Liver (tissue), 9 donors: ENCODE results near the gene TNPO3. TPM values are rescaled to one million over a fixed set of nuclear protein-coding genes. Genes with fewer than 3 reads are reported as not detected.

ENCODE experiments used
- DNase-seq: peaks from one replicate; pipeline ENCODE4 v3.0.0-alpha.2; 2017; ENCODE audit warnings: low spot score
- H3K27ac ChIP-seq, 2 donors: one replicate each; pipeline ENCODE4 v1.7.0; 2013; ENCODE audit warnings: inconsistent platforms in 2 of 2, low read length in 2 of 2, control low read depth in 1 of 2, low read depth in 1 of 2, mild to moderate bottlenecking in 1 of 2
- H3K27me3 ChIP-seq, 4 donors: one replicate each; pipeline versions ENCODE4 v1.6.1 to v1.7.0; 2013; ENCODE audit warnings: low read length in 3 of 4, inconsistent platforms in 1 of 4, mild to moderate bottlenecking in 1 of 4, moderate library complexity in 1 of 4; ENCODE audit not compliant: control insufficient read depth in 4 of 4, insufficient read depth in 4 of 4
- H3K36me3 ChIP-seq, 4 donors: one replicate each; pipeline versions ENCODE4 v1.6.1 to v1.7.0; 2013; ENCODE audit warnings: low read length in 3 of 4, mild to moderate bottlenecking in 3 of 4, low read depth in 1 of 4, moderate library complexity in 1 of 4; ENCODE audit not compliant: control insufficient read depth in 4 of 4, insufficient read depth in 3 of 4
- H3K4me1 ChIP-seq, 4 donors: one replicate each; pipeline versions ENCODE4 v1.6.1 to v1.7.0; 2013; ENCODE audit warnings: low read length in 3 of 4, mild to moderate bottlenecking in 3 of 4, moderate library complexity in 1 of 4; ENCODE audit not compliant: control insufficient read depth in 4 of 4, insufficient read depth in 4 of 4
- H3K4me3 ChIP-seq, 3 donors: one replicate each; pipeline versions ENCODE4 v1.6.1 to v1.7.0; 2013; ENCODE audit warnings: low read length in 3 of 3, control low read depth in 1 of 3, low read depth in 1 of 3, mild to moderate bottlenecking in 1 of 3
- H3K9ac ChIP-seq, 2 donors: one replicate each; pipeline ENCODE4 v1.7.0; 2013; ENCODE audit warnings: low read length in 2 of 2, mild to moderate bottlenecking in 2 of 2, moderate library complexity in 2 of 2, control low read depth in 1 of 2, low read depth in 1 of 2
- H3K9me3 ChIP-seq, 4 donors: one replicate each; pipeline versions ENCODE4 v1.6.1 to v1.7.0; 2013; ENCODE audit warnings: low read length in 3 of 4; ENCODE audit not compliant: control insufficient read depth in 4 of 4
- CTCF ChIP-seq: fragments of 150-350 bp; IDR thresholded peaks from 2 replicates; pipeline ENCODE4 v1.5.1; 2017; ENCODE audit warnings: improper control_type of control experiment, low read depth, low read length; ENCODE audit not compliant: missing input control
- EGR1 ChIP-seq, 2 donors: IDR thresholded peaks; 2 replicates each; pipeline ENCODE4 v1.6.1; 2016 to 2018; ENCODE audit warnings: antibody characterized with exemption in 2 of 2, low read depth in 2 of 2
- FOXA1 ChIP-seq: IDR thresholded peaks from 2 replicates; pipeline ENCODE4 v1.6.1; 2016; ENCODE audit warnings: antibody characterized with exemption
- FOXA2 ChIP-seq: IDR thresholded peaks from 2 replicates; pipeline ENCODE4 v1.6.1; 2016; ENCODE audit warnings: antibody characterized with exemption
- GABPA ChIP-seq, 2 donors: IDR thresholded peaks in 1 of 2; conservative IDR thresholded peaks in 1 of 2; 2 replicates each; pipeline ENCODE4 v1.6.1; 2016; ENCODE audit warnings: antibody characterized with exemption in 2 of 2, mild to moderate bottlenecking in 1 of 2, moderate library complexity in 1 of 2
- HNF4A ChIP-seq, 2 donors: conservative IDR thresholded peaks; 2 replicates each; pipeline ENCODE4 v1.6.1; 2016; ENCODE audit warnings: antibody characterized with exemption in 2 of 2, mild to moderate bottlenecking in 2 of 2
- HNF4G ChIP-seq: IDR thresholded peaks from 2 replicates; pipeline ENCODE4 v1.6.1; 2016; ENCODE audit warnings: antibody characterized with exemption
- JUND ChIP-seq, 2 donors: IDR thresholded peaks; 2 replicates each; pipeline ENCODE4 v1.6.1; 2016; ENCODE audit warnings: antibody characterized with exemption in 2 of 2
- MAX ChIP-seq: IDR thresholded peaks from 2 replicates; pipeline ENCODE4 v1.6.1; 2016; ENCODE audit warnings: antibody characterized with exemption
- NR2F2 ChIP-seq: IDR thresholded peaks from 2 replicates; pipeline ENCODE4 v1.6.1; 2016; ENCODE audit warnings: antibody characterized with exemption
- RAD21 ChIP-seq, 2 donors: IDR thresholded peaks; 2 replicates each; pipeline ENCODE4 v1.6.1; 2016; ENCODE audit warnings: antibody characterized with exemption in 2 of 2, mild to moderate bottlenecking in 2 of 2
- RXRA ChIP-seq, 2 donors: IDR thresholded peaks; 2 replicates each; pipeline ENCODE4 v1.6.1; 2017 to 2018; ENCODE audit warnings: antibody characterized with exemption in 2 of 2, mild to moderate bottlenecking in 1 of 2
- SP1 ChIP-seq: IDR thresholded peaks from 2 replicates; pipeline ENCODE4 v1.6.1; 2018; ENCODE audit warnings: antibody characterized with exemption, mild to moderate bottlenecking
- TAF1 ChIP-seq: conservative IDR thresholded peaks from 2 replicates; pipeline ENCODE4 v1.6.1; 2016; ENCODE audit warnings: antibody characterized with exemption, mild to moderate bottlenecking
- YY1 ChIP-seq: IDR thresholded peaks from 2 replicates; pipeline ENCODE4 v1.6.1; 2016; ENCODE audit warnings: antibody characterized with exemption, mild to moderate bottlenecking
- ZBTB33 ChIP-seq: IDR thresholded peaks from 2 replicates; pipeline ENCODE4 v1.6.1; 2016; ENCODE audit warnings: antibody characterized with exemption
- WGBS: extraction: QIAGEN DNeasy Blood & Tissue Kit; methylation state at CpG from one replicate; pipeline ENCODE4 v1.1.7; 2013; 5-methylcytosine and 5-hydroxymethylcytosine counted together
- polyA plus RNA-seq, 2 donors: library from polyadenylated mRNA; stranded (reverse) in 1 of 2; unstranded in 1 of 2; fragments of 200-250 nt in 1 of 2; fragments of >200 nt in 1 of 2; fragmentation: Nextera tagmentation in 1 of 2; extraction: Ambion mirVana in 1 of 2; gene quantifications; one replicate each; pipeline versions ENCODE4 v1.2.1 to v1.2.3, GENCODE V29; 2013 to 2015
- total RNA-seq, 2 donors: library from RNA; depleted of rRNA; stranded (reverse); fragments of >200 nt; gene quantifications; one replicate each; pipeline ENCODE4 v1.2.3, GENCODE V29; 2014
- TF ChIP-seq, protein P1 (sequence below): IDR thresholded peaks from 2 replicates; pipeline ENCODE4 v1.6.1; 2016; ENCODE audit warnings: antibody characterized with exemption
- donor health status: healthy.
- donor health status: healthy.
- donor health status: healthy.
- donor health status: healthy.
- donor health status: healthy.

TNPO3 gene
- total and polyA plus RNA-seq, 4 donors = 9.2 to 38.9 (median 20.0) TPM

DNA sequence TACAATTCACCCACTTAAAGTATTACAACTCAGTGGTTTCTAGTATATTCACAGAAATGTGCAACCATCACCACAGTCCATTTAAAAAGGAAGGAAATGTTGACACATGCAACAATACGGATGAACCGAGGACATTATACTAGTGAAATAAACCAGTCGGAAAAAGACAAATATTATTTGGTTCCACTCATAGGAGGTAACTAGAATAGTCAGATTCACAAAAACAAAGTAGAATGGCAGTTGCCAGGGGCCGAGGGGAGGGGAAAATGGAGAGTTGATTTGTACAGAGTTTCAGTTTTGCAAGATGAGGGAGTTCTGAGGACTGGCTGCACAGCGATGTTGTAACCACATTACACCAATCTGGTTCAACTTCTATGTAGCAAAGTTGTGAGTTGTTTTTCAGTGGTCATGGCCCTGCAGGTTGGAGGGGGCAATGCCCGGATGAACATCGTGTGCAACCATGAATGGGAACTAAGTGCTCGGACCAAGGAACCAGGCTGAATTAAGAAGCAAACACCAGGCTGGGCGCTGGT is 17.6 kb upstream of the TNPO3 start:
- TF ChIP-seq ZBTB33 (no peak), RXRA (IDR thresholded peaks at IDR 0.05) (no peak), GABPA (IDR thresholded peaks at IDR 0.05 in 1 of 2, conservative IDR thresholded peaks at IDR 0.05 in 1 of 2) (no peak), NR2F2 (no peak), MAX (no peak), TAF1 (no peak), SP1 (no peak), RAD21 (IDR thresholded peaks at IDR 0.05) (no peak), FOXA1 (no peak), FOXA2 (no peak), HNF4A (conservative IDR thresholded peaks at IDR 0.05) (no peak), YY1 (no peak), JUND (IDR thresholded peaks at IDR 0.05) (no peak), EGR1 (IDR thresholded peaks at IDR 0.05; ENCODE audit: low read depth in 2 of 2) (no peak), HNF4G (no peak), CTCF (no peak)
- TF ChIP-seq, protein P1, sequence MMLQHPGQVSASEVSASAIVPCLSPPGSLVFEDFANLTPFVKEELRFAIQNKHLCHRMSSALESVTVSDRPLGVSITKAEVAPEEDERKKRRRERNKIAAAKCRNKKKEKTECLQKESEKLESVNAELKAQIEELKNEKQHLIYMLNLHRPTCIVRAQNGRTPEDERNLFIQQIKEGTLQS = no peak
- Histone ChIP-seq H3K36me3 (no peaks in the 10 kb centered on the region), H3K4me1 (no peaks in the 10 kb centered on the region), H3K4me3 (no peak overlapping the region), H3K9ac (no peak overlapping the region), H3K27me3 (no peaks in the 10 kb centered on the region), H3K9me3 (no peaks in the 10 kb centered on the region), H3K27ac (no peak overlapping the region)
- DNase-seq = no peak
- 74% methylated on average over 9 of the region's 9 CpGs for WGBS

DNA sequence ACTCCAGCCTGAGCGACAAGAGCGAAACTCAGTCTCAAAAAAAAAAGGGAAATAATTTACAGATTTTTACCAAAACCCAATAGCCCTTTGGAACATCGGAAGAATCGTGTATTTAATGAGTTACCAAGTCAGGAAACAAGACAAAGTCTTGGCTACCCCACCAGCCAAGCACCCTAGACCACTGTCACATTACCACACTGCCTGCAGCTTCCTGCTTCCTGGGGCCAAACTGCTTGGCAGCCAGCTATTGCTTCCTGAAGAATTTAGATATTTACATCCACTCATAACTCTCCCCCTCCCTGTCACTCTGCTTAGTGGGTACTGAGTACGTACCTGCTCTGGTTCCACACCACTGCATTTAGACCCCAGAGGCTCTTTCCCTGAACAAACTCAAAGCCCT is 14.1 kb upstream of the TNPO3 start:
- Histone ChIP-seq H3K27me3 (no peaks in the 10 kb centered on the region), H3K27ac (no peak overlapping the region), H3K4me3 (no peak overlapping the region), H3K36me3 (no peaks in the 10 kb centered on the region), H3K4me1 (no peaks in the 10 kb centered on the region), H3K9me3 (no peaks in the 10 kb centered on the region), H3K9ac (no peak overlapping the region)
- no peak for DNase-seq
- WGBS = 71% methylated on average over 5 of the region's 5 CpGs
- no peak for TF ChIP-seq FOXA2
